HG02678 (cell line): ENCODE data around the gene ARHGEF25.

Source experiments
- ATAC-seq: cut with Tn5 transposase; IDR thresholded peaks from one replicate; pipeline ENCODE4 v1.9.1; 2021; ENCODE audit warnings: mild to moderate bottlenecking, moderate library complexity; ENCODE audit not compliant: unreplicated experiment

ARHGEF25 gene

GRCh38 chr12:57620936-57621496, 9.8 kb downstream of the ARHGEF25 start:
- ATAC-seq: no peak

GRCh38 chr12:57621497-57622292, 10.5 kb downstream of the ARHGEF25 start:
- peak; percentile 74 for ATAC-seq

GRCh38 chr12:57622293-57623245, 11.3 kb downstream of the ARHGEF25 start:
- ATAC-seq: no peak

- no peak for ATAC-seq
These were observed 12.2 kb downstream of the ARHGEF25 start for GRCh38 chr12:57623385-57623784.

- ATAC-seq: no peak
These were observed 12.7 kb downstream of the ARHGEF25 start for GRCh38 chr12:57623811-57624390.

- ATAC-seq: no peak
These were observed 13.4 kb downstream of the ARHGEF25 start for GRCh38 chr12:57624441-57625220.

GRCh38 chr12:57625261-57626032, 14.2 kb downstream of the ARHGEF25 start:
- no peak for ATAC-seq

GRCh38 chr12:57626111-57626920, 15.1 kb downstream of the ARHGEF25 start:
- no peak for ATAC-seq

- ATAC-seq: no peak
These were observed 15.7 kb downstream of the ARHGEF25 start for GRCh38 chr12:57626921-57627445.

GRCh38 chr12:57627501-57628279, 16.5 kb downstream of the ARHGEF25 start:
- ATAC-seq: no peak

- no peak for ATAC-seq
These were observed 17.3 kb downstream of the ARHGEF25 start for GRCh38 chr12:57628280-57629191.

- ATAC-seq: no peak
These were observed 18.7 kb downstream of the ARHGEF25 start for GRCh38 chr12:57629897-57630471.

GRCh38 chr12:57630891-57631433, 19.7 kb downstream of the ARHGEF25 start:
- ATAC-seq: no peak

GRCh38 chr12:57631566-57632072, 20.4 kb downstream of the ARHGEF25 start:
- no peak for ATAC-seq

- no peak for ATAC-seq
These were observed 21.1 kb downstream of the ARHGEF25 start for GRCh38 chr12:57632073-57632957.
